WTC11 (cell line): ENCODE data around the gene ERFL. TPM values are rescaled to one million over a fixed set of nuclear protein-coding genes. Genes with fewer than 3 reads are reported as not detected.

ENCODE experiments used
- ELF4 ChIP-seq: sonication (generic); formaldehyde crosslinking; IDR thresholded peaks from 2 replicates; pipeline ENCODE4 v1.8.1; 2022; ENCODE audit warnings: low read depth, mild to moderate bottlenecking, moderate library complexity, missing genetic modification reagents
- ERG ChIP-seq: fragments of 250-450 bp; sonication (Bioruptor Pico); IDR thresholded peaks from 2 replicates; pipeline ENCODE4 v1.8.0; 2021; ENCODE audit warnings: mild to moderate bottlenecking
- FOXJ3 ChIP-seq: sonication (generic); formaldehyde crosslinking; IDR thresholded peaks from 2 replicates; pipeline ENCODE4 v1.9.0; 2021; ENCODE audit warnings: missing genetic modification reagents, mild to moderate bottlenecking, borderline replicate concordance
- GRHL2 ChIP-seq: fragments of 250-450 bp; sonication (Bioruptor Pico); IDR thresholded peaks from 2 replicates; pipeline ENCODE4 v1.8.0; 2022; ENCODE audit warnings: mild to moderate bottlenecking, moderate library complexity; ENCODE audit not compliant: insufficient replicate concordance, severe bottlenecking
- GTF2I ChIP-seq: fragments of 250-450 bp; sonication (Bioruptor Pico); conservative IDR thresholded peaks from 2 replicates; pipeline ENCODE4 v1.4.0; 2021; ENCODE audit warnings: mild to moderate bottlenecking
- MYBL2 ChIP-seq: sonication (generic); formaldehyde crosslinking; IDR thresholded peaks from 2 replicates; pipeline ENCODE4 v1.8.1; 2023; ENCODE audit warnings: mild to moderate bottlenecking, moderate library complexity, missing genetic modification reagents
- NFYB ChIP-seq: sonication (generic); formaldehyde crosslinking; conservative IDR thresholded peaks from 2 replicates; pipeline ENCODE4 v1.8.0; 2022; ENCODE audit warnings: low read depth, missing genetic modification reagents
- NR1H2 ChIP-seq: sonication (generic); formaldehyde crosslinking; IDR thresholded peaks from 2 replicates; pipeline ENCODE4 v1.9.0; 2021; ENCODE audit warnings: mild to moderate bottlenecking, moderate library complexity, missing genetic modification reagents
- NR2C2 ChIP-seq: sonication (generic); formaldehyde crosslinking; IDR thresholded peaks from 2 replicates; pipeline ENCODE4 v1.8.0; 2022; ENCODE audit warnings: mild to moderate bottlenecking, missing genetic modification reagents
- SMAD4 ChIP-seq: sonication (generic); formaldehyde crosslinking; IDR thresholded peaks from 2 replicates; pipeline ENCODE4 v1.8.0; 2022; ENCODE audit warnings: mild to moderate bottlenecking, missing genetic modification reagents
- SP1 ChIP-seq: sonication (generic); formaldehyde crosslinking; conservative IDR thresholded peaks from 2 replicates; pipeline ENCODE4 v1.8.1; 2022; ENCODE audit warnings: missing genetic modification reagents
- TEAD1 ChIP-seq: sonication (generic); formaldehyde crosslinking; IDR thresholded peaks from 2 replicates; pipeline ENCODE4 v1.8.0; 2022; ENCODE audit warnings: mild to moderate bottlenecking, missing genetic modification reagents
- TP53 ChIP-seq: sonication (generic); formaldehyde crosslinking; IDR thresholded peaks from 2 replicates; pipeline ENCODE4 v1.8.1; 2023; ENCODE audit warnings: mild to moderate bottlenecking, missing genetic modification reagents
- ZBTB43 ChIP-seq: sonication (generic); formaldehyde crosslinking; IDR thresholded peaks from 2 replicates; pipeline ENCODE4 v1.8.1; 2023; ENCODE audit warnings: mild to moderate bottlenecking, missing genetic modification reagents
- ZNF121 ChIP-seq: sonication (generic); formaldehyde crosslinking; IDR thresholded peaks from 2 replicates; pipeline ENCODE4 v1.8.0; 2023; ENCODE audit warnings: missing genetic modification reagents
- ZNF232 ChIP-seq: sonication (generic); formaldehyde crosslinking; IDR thresholded peaks from 2 replicates; pipeline ENCODE4 v1.8.0; 2022; ENCODE audit warnings: mild to moderate bottlenecking, missing genetic modification reagents
- ZNF263 ChIP-seq: sonication (generic); formaldehyde crosslinking; IDR thresholded peaks from 2 replicates; pipeline ENCODE4 v1.8.1; 2022; ENCODE audit warnings: low read depth, mild to moderate bottlenecking, moderate library complexity, missing genetic modification reagents
- ZNF317 ChIP-seq: sonication (generic); formaldehyde crosslinking; IDR thresholded peaks from 2 replicates; pipeline ENCODE4 v1.8.1; 2023; ENCODE audit warnings: low read depth, mild to moderate bottlenecking, moderate library complexity, missing genetic modification reagents, borderline replicate concordance
- ZNF396 ChIP-seq: fragments of 250-450 bp; sonication (Bioruptor Pico); IDR thresholded peaks from 2 replicates; pipeline ENCODE4 v1.8.0; 2021; ENCODE audit warnings: mild to moderate bottlenecking, moderate library complexity, borderline replicate concordance
- ZNF532 ChIP-seq: fragments of 250-450 bp; sonication (Bioruptor Pico); IDR thresholded peaks from 2 replicates; pipeline ENCODE4 v1.9.0; 2021; ENCODE audit warnings: mild to moderate bottlenecking, borderline replicate concordance
- ZSCAN18 ChIP-seq: fragments of 250-450 bp; sonication (Bioruptor Pico); IDR thresholded peaks from 2 replicates; pipeline ENCODE4 v2.1.2; 2022; ENCODE audit warnings: mild to moderate bottlenecking, moderate library complexity
- total RNA-seq: library from RNA; stranded (reverse); gene quantifications from 3 replicates; pipeline ENCODE4 v1.2.3, GENCODE V29; 2021
- TF ChIP-seq, protein P1 (sequence below): sonication (generic); formaldehyde crosslinking; IDR thresholded peaks from 2 replicates; pipeline ENCODE4 v1.8.1; 2022; ENCODE audit warnings: low read depth, mild to moderate bottlenecking, moderate library complexity, missing genetic modification reagents, borderline replicate concordance
- TF ChIP-seq, protein P2 (sequence below): sonication (generic); formaldehyde crosslinking; IDR thresholded peaks from 2 replicates; pipeline ENCODE4 v1.8.1; 2022; ENCODE audit warnings: low read depth, missing genetic modification reagents, borderline replicate concordance
- TF ChIP-seq, protein P3 (sequence below): sonication (generic); formaldehyde crosslinking; IDR thresholded peaks from 2 replicates; pipeline ENCODE4 v1.8.0; 2023; ENCODE audit warnings: mild to moderate bottlenecking, missing genetic modification reagents

ERFL gene
- total RNA-seq, 1 experiment from 2014 or later, result 0.31 TPM

GRCh38 chr19:41958367-41959055, 30.3 kb upstream of the ERFL start (continued):
- TF ChIP-seq NR1H2 (CRISPR knock-in tag) (no peak), ELF4 (CRISPR knock-in tag) (no peak), NFYB (CRISPR knock-in tag) (no peak), SP1 (CRISPR knock-in tag) (peak; percentile 65; the same call in 1 of the 2 replicates), TP53 (CRISPR knock-in tag) (no peak), ZNF532 (CRISPR knock-in tag) (no peak), MYBL2 (no peak), ZNF263 (CRISPR knock-in tag) (no peak), FOXJ3 (CRISPR knock-in tag) (no peak), SMAD4 (CRISPR knock-in tag) (no peak), ZBTB43 (0 out of 2 replicates have a peak, but pooled peaks have one; percentile 14), ZNF396 (CRISPR knock-in tag) (no peak), TEAD1 (CRISPR knock-in tag) (no peak), ZSCAN18 (no peak), ERG (CRISPR knock-in tag) (no peak), ZNF121 (CRISPR knock-in tag) (no peak), NR2C2 (CRISPR knock-in tag) (no peak), GTF2I (CRISPR knock-in tag) (no peak), ZNF317 (CRISPR knock-in tag) (no peak), GRHL2 (no peak), ZNF232 (0 out of 2 replicates have a peak, but pooled peaks have one; percentile 19)
- TF ChIP-seq, protein P1, sequence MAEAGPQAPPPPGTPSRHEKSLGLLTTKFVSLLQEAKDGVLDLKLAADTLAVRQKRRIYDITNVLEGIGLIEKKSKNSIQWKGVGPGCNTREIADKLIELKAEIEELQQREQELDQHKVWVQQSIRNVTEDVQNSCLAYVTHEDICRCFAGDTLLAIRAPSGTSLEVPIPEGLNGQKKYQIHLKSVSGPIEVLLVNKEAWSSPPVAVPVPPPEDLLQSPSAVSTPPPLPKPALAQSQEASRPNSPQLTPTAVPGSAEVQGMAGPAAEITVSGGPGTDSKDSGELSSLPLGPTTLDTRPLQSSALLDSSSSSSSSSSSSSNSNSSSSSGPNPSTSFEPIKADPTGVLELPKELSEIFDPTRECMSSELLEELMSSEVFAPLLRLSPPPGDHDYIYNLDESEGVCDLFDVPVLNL (CRISPR knock-in tag), result no peak
- TF ChIP-seq, protein P2, sequence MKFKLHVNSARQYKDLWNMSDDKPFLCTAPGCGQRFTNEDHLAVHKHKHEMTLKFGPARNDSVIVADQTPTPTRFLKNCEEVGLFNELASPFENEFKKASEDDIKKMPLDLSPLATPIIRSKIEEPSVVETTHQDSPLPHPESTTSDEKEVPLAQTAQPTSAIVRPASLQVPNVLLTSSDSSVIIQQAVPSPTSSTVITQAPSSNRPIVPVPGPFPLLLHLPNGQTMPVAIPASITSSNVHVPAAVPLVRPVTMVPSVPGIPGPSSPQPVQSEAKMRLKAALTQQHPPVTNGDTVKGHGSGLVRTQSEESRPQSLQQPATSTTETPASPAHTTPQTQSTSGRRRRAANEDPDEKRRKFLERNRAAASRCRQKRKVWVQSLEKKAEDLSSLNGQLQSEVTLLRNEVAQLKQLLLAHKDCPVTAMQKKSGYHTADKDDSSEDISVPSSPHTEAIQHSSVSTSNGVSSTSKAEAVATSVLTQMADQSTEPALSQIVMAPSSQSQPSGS (CRISPR knock-in tag), result no peak
- TF ChIP-seq, protein P3, sequence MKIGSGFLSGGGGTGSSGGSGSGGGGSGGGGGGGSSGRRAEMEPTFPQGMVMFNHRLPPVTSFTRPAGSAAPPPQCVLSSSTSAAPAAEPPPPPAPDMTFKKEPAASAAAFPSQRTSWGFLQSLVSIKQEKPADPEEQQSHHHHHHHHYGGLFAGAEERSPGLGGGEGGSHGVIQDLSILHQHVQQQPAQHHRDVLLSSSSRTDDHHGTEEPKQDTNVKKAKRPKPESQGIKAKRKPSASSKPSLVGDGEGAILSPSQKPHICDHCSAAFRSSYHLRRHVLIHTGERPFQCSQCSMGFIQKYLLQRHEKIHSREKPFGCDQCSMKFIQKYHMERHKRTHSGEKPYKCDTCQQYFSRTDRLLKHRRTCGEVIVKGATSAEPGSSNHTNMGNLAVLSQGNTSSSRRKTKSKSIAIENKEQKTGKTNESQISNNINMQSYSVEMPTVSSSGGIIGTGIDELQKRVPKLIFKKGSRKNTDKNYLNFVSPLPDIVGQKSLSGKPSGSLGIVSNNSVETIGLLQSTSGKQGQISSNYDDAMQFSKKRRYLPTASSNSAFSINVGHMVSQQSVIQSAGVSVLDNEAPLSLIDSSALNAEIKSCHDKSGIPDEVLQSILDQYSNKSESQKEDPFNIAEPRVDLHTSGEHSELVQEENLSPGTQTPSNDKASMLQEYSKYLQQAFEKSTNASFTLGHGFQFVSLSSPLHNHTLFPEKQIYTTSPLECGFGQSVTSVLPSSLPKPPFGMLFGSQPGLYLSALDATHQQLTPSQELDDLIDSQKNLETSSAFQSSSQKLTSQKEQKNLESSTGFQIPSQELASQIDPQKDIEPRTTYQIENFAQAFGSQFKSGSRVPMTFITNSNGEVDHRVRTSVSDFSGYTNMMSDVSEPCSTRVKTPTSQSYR, result no peak
